Subcutaneous adipose tissue (tissue), 4 donors: ENCODE results near the gene SCN3B. TPM values are rescaled to one million over a fixed set of nuclear protein-coding genes. Genes with fewer than 3 reads are reported as not detected.

Experiments used
- CTCF ChIP-seq: fragments of 450-650 bp; IDR thresholded peaks from one replicate; pipeline ENCODE4 v1.5.1; 2016; ENCODE audit warnings: low read depth, mild to moderate bottlenecking, control low read depth, antibody characterized with exemption, moderate library complexity
- total RNA-seq, 4 donors: library from RNA; depleted of rRNA; stranded (reverse); fragments of >200 nt; gene quantifications; one replicate each; pipeline ENCODE4 v1.1.0, GENCODE V29; 2016

The SCN3B gene
- total RNA-seq, 4 donors from 2014 or later = 0.17 to 1.5 (median 0.88) TPM

GRCh38 chr11:123601136-123601535 lies 53.3 kb downstream of the SCN3B start:
- no peak for TF ChIP-seq CTCF

- no peak for TF ChIP-seq CTCF
These were observed 56.6 kb downstream of the SCN3B start for GRCh38 chr11:123597859-123598258.

GRCh38 chr11:123594921-123595320 lies 59.5 kb downstream of the SCN3B start:
- no peak for TF ChIP-seq CTCF

- no peak for TF ChIP-seq CTCF
These were observed 60.1 kb downstream of the SCN3B start for GRCh38 chr11:123594188-123594901.

GRCh38 chr11:123593570-123593969 lies 60.9 kb downstream of the SCN3B start:
- no peak for TF ChIP-seq CTCF

- no peak for TF ChIP-seq CTCF
These were observed 64.0 kb downstream of the SCN3B start for GRCh38 chr11:123590296-123590912.

GRCh38 chr11:123588864-123589262 lies 65.6 kb downstream of the SCN3B start:
- no peak for TF ChIP-seq CTCF
